ENCODE results near the gene MFSD1. TPM values are rescaled to one million over a fixed set of nuclear protein-coding genes. Genes with fewer than 3 reads are reported as not detected.

The MFSD1 gene
- total RNA-seq, result 30.9 to 32.2 TPM (median 31.5 TPM) in 3 replicates

- TF ChIP-seq CTCF (IDR thresholded peaks at IDR 0.05; ENCODE audit: unreplicated experiment), result no peak
- peak within 1 kb of the TSS; percentile 86 for H3K4me3 Mint-ChIP-seq
- peaks cover 33% of the 10 kb centered on the region for H3K4me1 Mint-ChIP-seq
- H3K27ac Mint-ChIP-seq, result peak within 1 kb of the TSS; percentile 91
- peaks cover 18% of the 10 kb centered on the region for H3K27me3 Mint-ChIP-seq (ENCODE audit: low read depth)
- H3K9me3 Mint-ChIP-seq, result no peaks in the 10 kb centered on the region
- peak; percentile 80 to 88 for DNase-seq (ENCODE audit: low spot score in 2 of 2, unreplicated experiment in 2 of 2)
- no peaks in the 10 kb centered on the region for H3K36me3 Mint-ChIP-seq
These were observed at the start of gene MFSD1 for GRCh38 chr3:158801696-158802408. TSS of gene MFSD1 (plus strand) at chr3:158802054. CDS start at chr3:158802153, 99 bp downstream.

GRCh38 chr3:158753854-158754253, 48.0 kb upstream of the MFSD1 start:
- H3K27ac Mint-ChIP-seq, result no peak overlapping the region
- H3K36me3 Mint-ChIP-seq, result peaks cover 33% of the 10 kb centered on the region
- no peak for DNase-seq (ENCODE audit: low spot score in 2 of 2, unreplicated experiment in 2 of 2)
- no peaks in the 10 kb centered on the region for H3K27me3 Mint-ChIP-seq (ENCODE audit: low read depth)
- no peak overlapping the region for H3K4me3 Mint-ChIP-seq
- peaks cover 9% of the 10 kb centered on the region for H3K4me1 Mint-ChIP-seq
- H3K9me3 Mint-ChIP-seq, result no peaks in the 10 kb centered on the region
- no peak for TF ChIP-seq CTCF (IDR thresholded peaks at IDR 0.05; ENCODE audit: unreplicated experiment)

GRCh38 chr3:158755421-158755820, 46.4 kb upstream of the MFSD1 start:
- Mint-ChIP-seq H3K4me3 (no peak overlapping the region), H3K9me3 (peaks cover 8% of the 10 kb centered on the region), H3K36me3 (peaks cover 32% of the 10 kb centered on the region), H3K27me3 (ENCODE audit: low read depth) (no peaks in the 10 kb centered on the region), H3K4me1 (peaks cover 7% of the 10 kb centered on the region), H3K27ac (peak overlapping the region; percentile 73)
- DNase-seq (ENCODE audit: low spot score in 2 of 2, unreplicated experiment in 2 of 2), result no peak
- TF ChIP-seq CTCF (IDR thresholded peaks at IDR 0.05; ENCODE audit: unreplicated experiment), result no peak

GRCh38 chr3:158761350-158761749, 40.5 kb upstream of the MFSD1 start:
- Mint-ChIP-seq H3K9me3 (peaks cover 8% of the 10 kb centered on the region), H3K27ac (peak overlapping the region; percentile 89), H3K36me3 (peaks cover 34% of the 10 kb centered on the region), H3K27me3 (ENCODE audit: low read depth) (no peaks in the 10 kb centered on the region), H3K4me1 (peaks cover 47% of the 10 kb centered on the region), H3K4me3 (no peak overlapping the region)
- no peak for TF ChIP-seq CTCF (IDR thresholded peaks at IDR 0.05; ENCODE audit: unreplicated experiment)
- no peak for DNase-seq (ENCODE audit: low spot score in 2 of 2, unreplicated experiment in 2 of 2)

GRCh38 chr3:158762701-158763100, 39.2 kb upstream of the MFSD1 start:
- Mint-ChIP-seq H3K36me3 (peaks cover 33% of the 10 kb centered on the region), H3K4me3 (no peak overlapping the region), H3K27ac (peak overlapping the region; percentile 89), H3K27me3 (ENCODE audit: low read depth) (no peaks in the 10 kb centered on the region), H3K4me1 (peaks cover 58% of the 10 kb centered on the region), H3K9me3 (peaks cover 8% of the 10 kb centered on the region)
- no peak for DNase-seq (ENCODE audit: low spot score in 2 of 2, unreplicated experiment in 2 of 2)
- TF ChIP-seq CTCF (IDR thresholded peaks at IDR 0.05; ENCODE audit: unreplicated experiment), result no peak

All from mesothelial cell of epicardium (in vitro differentiated cells).